ENCODE results near the gene GMEB2.

GMEB2 gene

GRCh38 chr20:63557481-63557891 is 69.4 kb downstream of the GMEB2 start:
- ChIA-PET POLR2A (interaction anchor here (1.1 kb wide), 1 partner anchor 17 kb away, joined by 3 read pairs; no protein-coding TSS in a partner anchor), CTCF (interaction anchor here (0.7 kb wide), 1 partner anchor 101 kb away, joined by 3 read pairs; the partner anchor contains the start of gene RTEL1)
- no peak for TF ChIP-seq L3MBTL2 (conservative IDR thresholded peaks at IDR 0.05)
- TF ChIP-seq FOXM1 (IDR thresholded peaks at IDR 0.05; ENCODE audit: borderline replicate concordance) = no peak
- TF ChIP-seq CTBP1 (IDR thresholded peaks at IDR 0.05; ENCODE audit: borderline replicate concordance) = no peak
- TF ChIP-seq ELF4 (IDR thresholded peaks at IDR 0.05) = no peak
- no peak for DNase-seq (ENCODE audit: extremely low spot score)

DNA sequence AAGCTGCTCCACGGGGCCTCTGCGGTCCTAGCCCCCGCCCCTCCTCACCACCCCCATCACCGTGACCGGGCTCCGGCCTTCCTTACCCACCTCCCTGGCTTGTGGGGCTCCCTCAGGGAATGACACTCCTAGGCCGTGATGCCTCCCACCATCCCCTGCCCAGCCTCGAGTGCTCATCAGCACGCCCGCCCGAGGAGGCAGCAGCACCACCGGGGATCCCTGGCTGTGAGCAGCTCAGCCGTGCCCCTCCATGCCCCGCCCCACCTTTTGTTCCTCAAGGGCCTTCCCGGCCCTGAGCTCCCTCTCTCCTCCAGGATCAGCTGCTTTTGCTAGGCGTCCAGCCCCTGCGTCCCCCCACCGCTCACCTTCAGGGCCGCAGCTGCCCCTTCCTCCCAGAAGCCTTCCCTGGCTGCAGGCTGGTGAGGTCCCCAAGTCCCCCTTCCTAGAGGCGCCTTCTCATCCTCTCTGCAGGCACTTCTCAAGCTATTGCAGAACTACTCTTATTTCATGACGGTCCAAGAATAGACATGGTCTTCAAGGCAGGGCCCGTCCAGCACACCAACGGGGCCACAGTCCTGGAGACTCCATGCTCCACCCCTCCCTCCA is 69.9 kb downstream of the GMEB2 start:
- ChIA-PET CTCF (interaction anchor here (0.7 kb wide), 1 partner anchor 101 kb away, joined by 3 read pairs; the partner anchor contains the start of gene RTEL1), POLR2A (interaction anchor here (1.1 kb wide), 1 partner anchor 18 kb away, joined by 3 read pairs; no protein-coding TSS in a partner anchor)
- DNase-seq (ENCODE audit: extremely low spot score) = no peak
- no peak for TF ChIP-seq FOXM1 (IDR thresholded peaks at IDR 0.05; ENCODE audit: borderline replicate concordance)
- no peak for TF ChIP-seq ZNF384 (IDR thresholded peaks at IDR 0.05)

- CTCF ChIA-PET = no interaction called here
- no peak for DNase-seq (ENCODE audit: extremely low spot score)
- POLR2A ChIA-PET = interaction anchor here (1.0 to 1.4 kb wide), 2 partner anchors 60 to 71 kb away, joined by 3 to 4 read pairs; partner anchors contain the start of gene GMEB2
- no peak for TF ChIP-seq BHLHE40 (IDR thresholded peaks at IDR 0.05; ENCODE audit: borderline replicate concordance)
- TF ChIP-seq SUZ12 (IDR thresholded peaks at IDR 0.05) = no peak
- TF ChIP-seq SP1 (IDR thresholded peaks at IDR 0.05) = no peak
- no peak for TF ChIP-seq FOXA1 (IDR thresholded peaks at IDR 0.05)
- TF ChIP-seq HDGF (IDR thresholded peaks at IDR 0.05; ENCODE audit: borderline replicate concordance) = no peak
- TF ChIP-seq CTBP1 (IDR thresholded peaks at IDR 0.05; ENCODE audit: borderline replicate concordance) = no peak
- no peak for TF ChIP-seq ZNF384 (IDR thresholded peaks at IDR 0.05)
- TF ChIP-seq FOXM1 (IDR thresholded peaks at IDR 0.05; ENCODE audit: borderline replicate concordance) = no peak
- no peak for TF ChIP-seq PKNOX1 (IDR thresholded peaks at IDR 0.05)
- no peak for TF ChIP-seq NFRKB (IDR thresholded peaks at IDR 0.05)
- TF ChIP-seq FOXK2 (IDR thresholded peaks at IDR 0.05) = no peak
- TF ChIP-seq TARDBP (IDR thresholded peaks at IDR 0.05) = no peak
- no peak for TF ChIP-seq ARNT (IDR thresholded peaks at IDR 0.05)
- TF ChIP-seq ELF4 (IDR thresholded peaks at IDR 0.05) = no peak
- no peak for TF ChIP-seq LEF1 (IDR thresholded peaks at IDR 0.05; ENCODE audit: borderline replicate concordance)
- TF ChIP-seq L3MBTL2 (conservative IDR thresholded peaks at IDR 0.05) = no peak
Observed at GRCh38 chr20:63555661-63556381, 71.1 kb downstream of the GMEB2 start.

DNA sequence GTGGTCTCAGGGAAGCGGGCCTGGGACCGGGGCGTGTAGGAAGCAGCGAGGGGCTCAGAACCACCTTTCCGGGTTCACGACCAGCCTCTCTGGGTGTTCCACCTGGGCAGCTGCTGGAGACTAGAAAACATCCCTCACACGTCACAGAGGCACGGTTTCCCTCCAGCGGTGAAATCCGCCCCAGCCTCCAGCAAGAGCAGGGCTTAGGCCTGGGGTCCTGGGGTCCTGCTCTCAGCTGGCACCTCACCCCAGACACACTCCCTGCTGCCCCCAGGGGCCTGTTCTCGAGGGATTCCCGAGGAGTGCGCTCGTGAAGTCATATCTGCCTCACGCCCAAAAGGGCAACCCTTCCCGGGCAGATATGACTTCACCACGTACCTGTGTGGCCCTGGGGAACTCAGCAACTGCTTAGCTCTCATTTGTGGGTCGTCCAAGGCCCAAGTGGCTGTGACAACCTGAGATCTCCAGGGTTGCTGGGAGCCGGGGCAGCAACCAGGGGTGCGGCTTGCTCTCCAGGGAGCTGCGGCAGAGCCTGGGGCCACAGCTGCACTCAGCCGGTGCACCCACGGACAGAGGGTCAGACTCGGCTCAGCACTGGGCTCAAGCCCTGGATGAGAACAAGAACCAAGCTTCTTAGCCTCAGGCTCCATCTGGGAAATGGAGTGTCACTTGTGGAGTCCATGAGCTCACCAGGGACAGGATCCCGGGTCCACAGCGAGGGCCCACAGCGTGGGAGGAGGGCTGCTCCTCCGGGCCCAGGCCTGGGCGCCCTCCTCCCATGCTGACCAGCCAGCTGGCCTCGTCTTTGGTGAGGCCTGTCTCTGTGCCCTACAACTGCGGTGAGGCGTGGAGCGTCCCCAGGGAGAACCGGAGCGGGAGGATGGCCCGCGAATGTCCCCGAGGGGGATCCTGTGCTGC is 72.3 kb downstream of the GMEB2 start:
- no peak for TF ChIP-seq PKNOX1 (IDR thresholded peaks at IDR 0.05)
- no peak for TF ChIP-seq L3MBTL2 (conservative IDR thresholded peaks at IDR 0.05)
- no peak for TF ChIP-seq ZNF384 (IDR thresholded peaks at IDR 0.05)
- no peak for TF ChIP-seq FOXK2 (IDR thresholded peaks at IDR 0.05)
- no peak for TF ChIP-seq TARDBP (IDR thresholded peaks at IDR 0.05)
- no peak for TF ChIP-seq FOXM1 (IDR thresholded peaks at IDR 0.05; ENCODE audit: borderline replicate concordance)
- no peak for TF ChIP-seq HDGF (IDR thresholded peaks at IDR 0.05; ENCODE audit: borderline replicate concordance)
- no peak for TF ChIP-seq ELF4 (IDR thresholded peaks at IDR 0.05)
- TF ChIP-seq CTBP1 (IDR thresholded peaks at IDR 0.05; ENCODE audit: borderline replicate concordance) = no peak
- TF ChIP-seq SUZ12 (IDR thresholded peaks at IDR 0.05) = no peak
- TF ChIP-seq ARNT (IDR thresholded peaks at IDR 0.05) = no peak
- TF ChIP-seq NFRKB (IDR thresholded peaks at IDR 0.05) = no peak
- TF ChIP-seq SP1 (IDR thresholded peaks at IDR 0.05) = no peak
- no peak for TF ChIP-seq BHLHE40 (IDR thresholded peaks at IDR 0.05; ENCODE audit: borderline replicate concordance)
- no peak for TF ChIP-seq FOXA1 (IDR thresholded peaks at IDR 0.05)
- TF ChIP-seq LEF1 (IDR thresholded peaks at IDR 0.05; ENCODE audit: borderline replicate concordance) = no peak
- CTCF ChIA-PET = no interaction called here
- POLR2A ChIA-PET = interaction anchor here (1.0 to 1.4 kb wide), 2 partner anchors 58 to 72 kb away, joined by 3 to 4 read pairs; partner anchors contain the start of gene GMEB2
- no peak for DNase-seq (ENCODE audit: extremely low spot score)

DNA sequence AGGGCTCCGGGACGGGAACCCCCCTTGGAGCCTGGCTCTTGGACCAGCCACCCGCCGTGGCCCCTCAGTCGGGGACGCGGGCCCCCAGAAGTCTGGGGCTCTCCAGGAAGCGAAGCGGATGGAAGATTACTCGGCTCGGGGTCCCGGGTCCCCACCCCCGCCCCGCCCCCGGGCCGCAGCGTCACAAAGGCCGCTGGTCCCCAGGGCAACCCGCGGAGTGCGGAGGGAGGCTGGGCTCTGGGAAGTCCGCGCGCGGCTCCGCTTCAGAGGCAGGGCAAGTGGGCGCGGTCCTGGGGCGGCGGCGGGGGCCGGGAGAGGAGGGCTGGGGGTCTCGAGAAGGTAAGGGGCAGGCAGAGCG is 73.0 kb downstream of the GMEB2 start, which contains the start of gene FNDC11:
Gene FNDC11 (plus strand): TSS at position 227 of the 358 bp plus-strand sequence. CDS start 1,505 bp downstream, outside the sequence.
- CTCF ChIA-PET = no interaction called here
- POLR2A ChIA-PET = no interaction called here

More for the DNA sequence above, 73.0 kb downstream of the GMEB2 start, which contains the start of gene FNDC11:
- no peak for DNase-seq (ENCODE audit: extremely low spot score)
- TF ChIP-seq FOXA1 (IDR thresholded peaks at IDR 0.05) (no peak), ARNT (IDR thresholded peaks at IDR 0.05) (no peak), SUZ12 (IDR thresholded peaks at IDR 0.05) (no peak), BHLHE40 (IDR thresholded peaks at IDR 0.05; ENCODE audit: borderline replicate concordance) (no peak), NFRKB (IDR thresholded peaks at IDR 0.05) (no peak), SP1 (IDR thresholded peaks at IDR 0.05) (no peak), CTBP1 (IDR thresholded peaks at IDR 0.05; ENCODE audit: borderline replicate concordance) (no peak), HDGF (IDR thresholded peaks at IDR 0.05; ENCODE audit: borderline replicate concordance) (no peak), FOXM1 (IDR thresholded peaks at IDR 0.05; ENCODE audit: borderline replicate concordance) (no peak)
